Measurements from ENCODE around the gene ALPG.

- TF ChIP-seq CTCF (IDR thresholded peaks at IDR 0.05), result no peak
- TF ChIP-seq SIN3A (IDR thresholded peaks at IDR 0.05; ENCODE audit: borderline replicate concordance, insufficient read depth, low read depth, low read length), result no peak
- no peak for TF ChIP-seq REST (IDR thresholded peaks at IDR 0.05; ENCODE audit: insufficient read depth in 1 of 2, low read depth in 2 of 2, low read length in 1 of 2)
Measured at GRCh38 chr2:232382331-232383225, 24.1 kb upstream of the ALPG start.
